VCaP (cell line): ENCODE results near the gene NOP10.
"Not testable (repeated sequence)": the region's sequence is repeated elsewhere in the genome, so short reads cannot be mapped to it uniquely, and the experiment has no call there.

Experiments
- H3K27ac ChIP-seq: fragments of 450-650 bp; 2 replicates; pipeline ENCODE4 v1.5.1; 2017
- TF ChIP-seq, protein P1 (sequence below): fragments of 450-650 bp; conservative IDR thresholded peaks from 2 replicates; pipeline ENCODE4 v1.5.1; 2017; ENCODE audit warnings: mild to moderate bottlenecking, moderate library complexity

NOP10 gene

DNA sequence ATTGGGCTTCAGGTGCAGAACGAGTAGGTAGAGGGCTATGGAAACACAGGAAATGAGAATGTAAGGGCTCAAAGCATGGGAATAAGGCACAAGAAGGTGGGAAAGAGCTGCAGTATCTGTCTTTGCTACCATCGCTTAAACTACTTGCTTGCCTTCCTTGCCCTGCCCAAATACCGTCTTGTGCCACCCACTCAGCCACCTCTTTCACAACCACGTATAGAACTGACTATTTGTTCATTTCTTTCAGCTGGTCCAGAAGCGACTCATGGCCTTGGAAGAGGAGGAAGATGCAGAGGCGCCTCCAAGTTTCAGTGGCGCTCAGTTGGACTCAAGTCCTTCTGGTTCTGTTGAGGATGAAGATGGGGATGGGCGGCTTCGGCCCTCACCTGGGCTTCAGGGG, 12.3 kb upstream of the NOP10 start:
- H3K27ac ChIP-seq = no peak overlapping the region
- TF ChIP-seq, protein P1, sequence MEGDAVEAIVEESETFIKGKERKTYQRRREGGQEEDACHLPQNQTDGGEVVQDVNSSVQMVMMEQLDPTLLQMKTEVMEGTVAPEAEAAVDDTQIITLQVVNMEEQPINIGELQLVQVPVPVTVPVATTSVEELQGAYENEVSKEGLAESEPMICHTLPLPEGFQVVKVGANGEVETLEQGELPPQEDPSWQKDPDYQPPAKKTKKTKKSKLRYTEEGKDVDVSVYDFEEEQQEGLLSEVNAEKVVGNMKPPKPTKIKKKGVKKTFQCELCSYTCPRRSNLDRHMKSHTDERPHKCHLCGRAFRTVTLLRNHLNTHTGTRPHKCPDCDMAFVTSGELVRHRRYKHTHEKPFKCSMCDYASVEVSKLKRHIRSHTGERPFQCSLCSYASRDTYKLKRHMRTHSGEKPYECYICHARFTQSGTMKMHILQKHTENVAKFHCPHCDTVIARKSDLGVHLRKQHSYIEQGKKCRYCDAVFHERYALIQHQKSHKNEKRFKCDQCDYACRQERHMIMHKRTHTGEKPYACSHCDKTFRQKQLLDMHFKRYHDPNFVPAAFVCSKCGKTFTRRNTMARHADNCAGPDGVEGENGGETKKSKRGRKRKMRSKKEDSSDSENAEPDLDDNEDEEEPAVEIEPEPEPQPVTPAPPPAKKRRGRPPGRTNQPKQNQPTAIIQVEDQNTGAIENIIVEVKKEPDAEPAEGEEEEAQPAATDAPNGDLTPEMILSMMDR = no peak

DNA sequence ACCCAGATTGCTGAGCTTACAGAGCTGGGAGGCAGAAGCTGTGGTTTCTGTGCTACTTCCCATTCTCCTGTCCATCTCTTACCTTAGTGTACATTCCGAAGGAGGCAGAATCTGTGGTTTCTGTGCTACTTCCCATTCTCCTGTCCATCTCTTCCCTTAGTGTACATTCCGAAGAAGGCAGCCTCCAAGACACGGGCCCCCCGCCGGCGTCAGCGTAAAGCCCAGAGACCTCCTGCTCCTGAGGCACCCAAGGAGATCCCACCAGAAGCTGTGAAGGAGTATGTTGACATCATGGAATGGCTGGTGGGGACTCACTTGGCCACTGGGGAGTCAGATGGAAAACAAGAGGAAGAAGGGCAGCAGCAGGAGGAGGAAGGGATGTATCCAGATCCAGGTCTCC, 11.3 kb upstream of the NOP10 start:
- TF ChIP-seq, protein P1 = no peak
- no peak overlapping the region for H3K27ac ChIP-seq

DNA sequence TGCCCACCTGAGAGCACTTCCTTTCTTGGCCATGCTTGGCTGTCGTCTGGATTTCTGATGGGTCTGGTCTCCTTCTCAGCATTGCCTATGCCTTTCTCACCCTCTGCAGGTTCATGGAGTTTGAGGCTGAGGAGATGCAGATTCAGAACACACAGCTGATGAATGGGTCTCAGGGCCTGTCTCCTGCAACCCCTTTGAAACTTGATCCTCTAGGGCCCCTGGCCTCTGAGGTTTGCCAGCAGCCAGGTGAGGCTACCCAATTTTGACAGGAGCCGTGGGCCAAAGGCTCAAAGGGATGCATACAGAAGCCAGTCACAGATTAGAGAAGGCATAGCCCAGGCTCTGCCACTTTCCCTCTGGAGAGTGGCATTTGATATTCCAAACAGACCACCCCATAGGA, 10.7 kb upstream of the NOP10 start:
- H3K27ac ChIP-seq = no peak overlapping the region
- TF ChIP-seq, protein P1 = no peak

DNA sequence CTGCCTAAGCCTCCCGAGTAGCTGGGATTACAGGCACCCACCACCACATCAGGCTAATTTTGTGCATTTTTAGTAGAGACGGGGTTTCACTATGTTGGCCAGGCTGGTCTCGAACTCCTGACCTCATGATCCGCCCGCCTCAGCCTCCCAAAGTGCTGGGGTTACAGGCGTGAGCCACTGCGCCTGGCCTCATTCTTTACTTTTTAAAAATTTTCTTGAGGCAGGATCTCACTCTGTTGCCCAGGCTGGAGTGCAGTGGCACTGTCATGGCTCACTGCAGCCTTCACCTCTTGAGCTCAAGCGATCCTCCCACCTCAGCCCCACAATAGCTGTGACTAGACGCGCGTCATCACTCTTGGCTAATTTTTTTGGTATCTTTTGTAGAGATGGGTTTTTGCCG, 10.1 kb upstream of the NOP10 start:
- not testable (repeated sequence) for H3K27ac ChIP-seq

DNA sequence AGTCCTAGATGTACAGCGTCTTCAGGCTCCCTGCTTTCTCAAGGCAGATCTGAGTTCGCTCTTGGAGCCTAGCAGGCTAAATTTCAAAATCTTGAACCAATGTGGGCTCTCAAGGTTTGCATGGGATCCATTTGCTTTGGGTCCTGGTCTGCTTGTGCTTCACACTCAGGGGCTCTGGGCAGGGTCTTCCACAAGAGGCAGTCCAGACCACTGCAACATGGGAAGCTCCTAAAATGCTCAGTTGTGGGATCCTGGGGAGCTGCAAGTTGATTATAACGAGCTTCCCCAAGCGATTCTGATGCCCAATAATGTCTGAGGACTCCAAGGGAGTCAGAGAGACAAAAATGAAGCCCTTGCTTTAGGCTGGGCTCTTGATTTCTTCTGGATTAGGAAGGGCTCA, 6.8 kb upstream of the NOP10 start:
- TF ChIP-seq, protein P1 = no peak
- H3K27ac ChIP-seq = no peak overlapping the region

DNA sequence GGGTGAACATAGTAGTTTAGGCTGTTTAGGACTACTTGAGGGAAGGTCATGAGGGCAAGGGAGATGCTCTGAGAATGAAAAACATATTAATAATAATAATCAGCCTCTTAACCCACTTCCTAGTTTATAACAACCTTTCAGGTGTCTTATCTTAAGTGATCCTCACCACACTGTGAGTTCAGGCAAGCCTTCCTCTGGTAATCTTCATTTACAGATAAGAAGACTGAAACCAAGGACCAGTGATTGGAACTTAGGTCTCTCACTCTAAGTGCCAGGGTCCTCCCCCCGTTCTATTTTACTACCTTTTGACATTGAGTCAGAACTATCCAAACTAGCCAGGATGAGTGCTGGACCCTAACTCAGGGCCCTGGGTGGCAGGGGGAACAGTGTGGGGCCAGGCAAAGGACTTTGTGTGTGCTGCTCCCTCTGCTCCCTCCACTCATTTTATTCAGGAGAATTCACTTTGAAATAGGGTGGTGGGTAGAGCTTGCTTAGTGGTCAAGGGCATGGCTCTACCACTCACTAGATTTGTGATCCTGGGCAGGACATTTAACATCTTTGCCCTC, 5.9 kb upstream of the NOP10 start:
- H3K27ac ChIP-seq = no peak overlapping the region
- TF ChIP-seq, protein P1 = no peak

DNA sequence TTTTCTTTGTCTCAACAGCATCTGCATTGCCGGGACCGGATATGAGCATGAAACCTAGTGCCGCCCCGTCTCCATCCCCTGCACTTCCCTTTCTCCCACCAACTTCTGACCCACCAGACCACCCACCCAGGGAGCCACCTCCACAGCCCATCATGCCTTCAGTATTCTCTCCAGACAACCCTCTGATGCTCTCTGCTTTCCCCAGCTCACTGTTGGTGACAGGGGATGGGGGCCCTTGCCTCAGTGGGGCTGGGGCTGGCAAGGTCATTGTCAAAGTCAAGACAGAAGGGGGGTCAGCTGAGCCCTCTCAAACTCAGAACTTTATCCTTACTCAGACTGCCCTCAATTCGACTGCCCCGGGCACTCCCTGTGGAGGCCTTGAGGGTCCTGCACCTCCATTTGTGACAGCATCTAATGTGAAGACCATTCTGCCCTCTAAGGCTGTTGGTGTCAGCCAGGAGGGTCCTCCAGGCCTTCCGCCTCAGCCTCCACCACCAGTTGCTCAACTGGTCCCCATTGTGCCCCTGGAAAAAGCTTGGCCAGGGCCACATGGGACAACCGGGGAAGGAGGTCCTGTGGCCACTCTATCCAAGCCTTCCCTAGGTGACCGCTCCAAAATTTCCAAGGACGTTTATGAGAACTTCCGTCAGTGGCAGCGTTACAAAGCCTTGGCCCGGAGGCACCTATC, 5.2 kb upstream of the NOP10 start:
- no peak overlapping the region for H3K27ac ChIP-seq
- TF ChIP-seq, protein P1 = no peak

DNA sequence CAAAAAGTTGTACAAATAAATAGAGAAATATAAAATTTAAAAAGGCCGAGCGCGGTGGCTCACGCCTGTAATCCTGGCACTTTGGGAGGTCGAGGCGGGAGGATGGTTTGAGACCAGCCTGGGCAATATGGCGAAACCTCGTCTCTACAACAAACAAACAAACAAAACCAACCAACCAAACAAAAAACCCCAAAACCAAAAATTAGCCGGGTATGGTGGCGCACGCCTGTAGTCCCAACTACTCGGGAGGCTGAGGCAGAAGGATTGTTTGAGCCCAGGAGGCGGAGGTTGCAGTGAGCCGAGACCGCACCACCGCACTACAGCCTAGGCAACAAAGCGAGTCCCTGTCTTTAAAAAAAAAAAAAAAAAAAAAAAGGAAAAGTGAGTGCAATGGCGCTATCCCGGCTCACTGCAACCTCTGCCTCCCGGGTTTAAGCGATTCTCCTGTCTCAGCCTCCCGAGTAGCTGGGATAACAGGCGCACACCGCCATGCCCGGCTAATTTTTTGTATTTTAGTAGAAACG, 661 bp downstream of the NOP10 start:
- peak overlapping the region; percentile 89 for H3K27ac ChIP-seq
